Esophagus muscularis mucosa (tissue), 4 donors: ENCODE data around the gene METAP1D.

Experiments used
- EP300 ChIP-seq: sonication (generic); formaldehyde crosslinking; IDR thresholded peaks from one replicate; pipeline ENCODE4 v1.6.1; 2017; ENCODE audit warnings: antibody characterized with exemption
- POLR2A ChIP-seq: fragments of 450-650 bp; IDR thresholded peaks from one replicate; pipeline ENCODE4 v1.6.1; 2017; ENCODE audit warnings: antibody characterized with exemption, moderate library complexity, mild to moderate bottlenecking, low read depth
- POLR2AphosphoS5 ChIP-seq, 2 donors: sonication (generic); formaldehyde crosslinking; IDR thresholded peaks; one replicate each; pipeline ENCODE4 v1.6.1; 2017; ENCODE audit warnings: antibody characterized with exemption in 2 of 2
- TF ChIP-seq, protein P1 (sequence below), 3 experiments: fragments of 200-600 bp in 2 of 3; fragments of 450-650 bp in 1 of 3; sonication (generic) in 2 of 3; IDR thresholded peaks; one replicate each; pipeline ENCODE4 v1.5.1; 2017 to 2019; ENCODE audit warnings: antibody characterized with exemption in 3 of 3, mild to moderate bottlenecking in 2 of 3, moderate library complexity in 1 of 3

- TF ChIP-seq, protein P1, sequence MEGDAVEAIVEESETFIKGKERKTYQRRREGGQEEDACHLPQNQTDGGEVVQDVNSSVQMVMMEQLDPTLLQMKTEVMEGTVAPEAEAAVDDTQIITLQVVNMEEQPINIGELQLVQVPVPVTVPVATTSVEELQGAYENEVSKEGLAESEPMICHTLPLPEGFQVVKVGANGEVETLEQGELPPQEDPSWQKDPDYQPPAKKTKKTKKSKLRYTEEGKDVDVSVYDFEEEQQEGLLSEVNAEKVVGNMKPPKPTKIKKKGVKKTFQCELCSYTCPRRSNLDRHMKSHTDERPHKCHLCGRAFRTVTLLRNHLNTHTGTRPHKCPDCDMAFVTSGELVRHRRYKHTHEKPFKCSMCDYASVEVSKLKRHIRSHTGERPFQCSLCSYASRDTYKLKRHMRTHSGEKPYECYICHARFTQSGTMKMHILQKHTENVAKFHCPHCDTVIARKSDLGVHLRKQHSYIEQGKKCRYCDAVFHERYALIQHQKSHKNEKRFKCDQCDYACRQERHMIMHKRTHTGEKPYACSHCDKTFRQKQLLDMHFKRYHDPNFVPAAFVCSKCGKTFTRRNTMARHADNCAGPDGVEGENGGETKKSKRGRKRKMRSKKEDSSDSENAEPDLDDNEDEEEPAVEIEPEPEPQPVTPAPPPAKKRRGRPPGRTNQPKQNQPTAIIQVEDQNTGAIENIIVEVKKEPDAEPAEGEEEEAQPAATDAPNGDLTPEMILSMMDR (IDR thresholded peaks at IDR 0.05): no peak
- no peak for TF ChIP-seq POLR2A
- TF ChIP-seq POLR2AphosphoS5 (IDR thresholded peaks at IDR 0.05): no peak
- no peak for TF ChIP-seq EP300
These were observed 48.1 kb downstream of the METAP1D start for GRCh38 chr2:172047566-172048507.
